OCI-LY7 (cell line): ENCODE results near the gene IFNA21. TPM values are rescaled to one million over a fixed set of nuclear protein-coding genes. Genes with fewer than 3 reads are reported as not detected.
"Not testable (repeated sequence)": the region's sequence is repeated elsewhere in the genome, so short reads cannot be mapped to it uniquely, and the experiment has no call there.

Source experiments
- BruUV-seq: library from RNA; stranded (reverse); fragments of 400-500 nt; replicated peaks from 2 replicates; lab custom pipeline; 2021; lab: Mats Ljungman, UMichigan
- CTCF ChIA-PET: fragments of 300-600 bp; sonication (Branson Sonifier 250); formaldehyde crosslinking; loops from one replicate; lab custom pipeline; 2022; ENCODE audit warnings: antibody characterized with exemption; ENCODE audit not compliant: unreplicated experiment; lab: Charles Lee
- POLR2A ChIA-PET: fragments of 300-600 bp; sonication (Branson Sonifier 250); formaldehyde crosslinking; loops from one replicate; lab custom pipeline; 2022; ENCODE audit warnings: antibody characterized with exemption; lab: Charles Lee
- DNase-seq: peaks from one replicate; pipeline ENCODE4 v3.0.0-alpha.2; 2015; ENCODE audit warnings: low spot score
- H2AFZ ChIP-seq: fragments of 200-600 bp; sonication (generic), shearing (Covaris generic); 2 replicates; pipeline ENCODE4 v1.6.1; 2014; ENCODE audit warnings: mild to moderate bottlenecking, antibody characterized with exemption, low read length, moderate library complexity
- H3K27ac ChIP-seq: fragments of 200-600 bp; sonication (generic); 2 replicates; pipeline ENCODE4 v1.5.1; 2014; ENCODE audit warnings: mixed run types, low read depth, mild to moderate bottlenecking, moderate library complexity, low read length, inconsistent platforms; ENCODE audit not compliant: poor library complexity, severe bottlenecking
- H3K36me3 ChIP-seq: fragments of 200-600 bp; sonication (generic); 2 replicates; pipeline ENCODE4 v1.6.1; 2014; ENCODE audit warnings: mild to moderate bottlenecking, antibody characterized with exemption, low read length, moderate library complexity, mixed read lengths; ENCODE audit not compliant: insufficient read depth
- H3K4me1 ChIP-seq: fragments of 200-600 bp; sonication (generic); 2 replicates; pipeline ENCODE4 v1.5.1; 2014; ENCODE audit warnings: mild to moderate bottlenecking, low read length; ENCODE audit not compliant: insufficient read depth, poor library complexity, severe bottlenecking
- H3K4me2 ChIP-seq: fragments of 200-600 bp; sonication (generic); 2 replicates; pipeline ENCODE4 v1.6.1; 2014; ENCODE audit warnings: mild to moderate bottlenecking, low read length
- H3K4me3 ChIP-seq: fragments of 200-600 bp; sonication (generic); 2 replicates; pipeline ENCODE4 v1.5.1; 2014; ENCODE audit warnings: mild to moderate bottlenecking, low read depth, low read length; ENCODE audit not compliant: poor library complexity, severe bottlenecking
- H3K79me2 ChIP-seq: fragments of 200-600 bp; sonication (generic); 2 replicates; pipeline ENCODE4 v1.6.1; 2016; ENCODE audit warnings: low read depth, mild to moderate bottlenecking, low read length, moderate library complexity, mixed read lengths; ENCODE audit not compliant: insufficient read depth
- H3K9me2 ChIP-seq: fragments of 200-600 bp; sonication (generic); 2 replicates; pipeline ENCODE4 v1.6.1; 2016; ENCODE audit warnings: mild to moderate bottlenecking, low read length, mixed read lengths; ENCODE audit not compliant: insufficient read depth
- H3K9me3 ChIP-seq: fragments of 200-600 bp; sonication (generic); 2 replicates; pipeline ENCODE4 v1.6.1; 2014; ENCODE audit warnings: mild to moderate bottlenecking, mixed run types, low read length, mixed read lengths
- H4K20me1 ChIP-seq: fragments of 200-600 bp; sonication (generic); 2 replicates; pipeline ENCODE4 v1.6.1; 2014; ENCODE audit warnings: mild to moderate bottlenecking, antibody characterized with exemption, low read length, moderate library complexity, mixed read lengths; ENCODE audit not compliant: insufficient read depth
- EZH2phosphoT487 ChIP-seq: fragments of 200-600 bp; sonication (generic); IDR thresholded peaks from 2 replicates; pipeline ENCODE4 v1.6.1; 2018; ENCODE audit warnings: low read depth, borderline replicate concordance, mild to moderate bottlenecking, mixed run types, antibody characterized with exemption, low read length, moderate library complexity, mixed read lengths
- intact Hi-C: fragments of 100-400 bp; cut with micrococcal nuclease; formaldehyde crosslinking; loops from one replicate; pipeline ENCODE4 v1.10.0; 2022; ENCODE audit not compliant: unreplicated experiment
- total RNA-seq, 2 experiments: library from RNA; depleted of rRNA in 1 of 2; stranded (reverse); fragments of >200 nt in 1 of 2; shearing (Covaris generic) in 1 of 2; gene quantifications; 2 replicates each; pipeline ENCODE4 v1.2.3, GENCODE V29; 2014 to 2022
- TF ChIP-seq, protein P1 (sequence below): fragments of 200-600 bp; sonication (generic); conservative IDR thresholded peaks from 2 replicates; pipeline ENCODE4 v1.5.1; 2014; ENCODE audit warnings: mild to moderate bottlenecking, antibody characterized with exemption, low read length, moderate library complexity, mixed read lengths

IFNA21 gene
- total RNA-seq, 2 experiments from 2014 or later, result not detected

DNA sequence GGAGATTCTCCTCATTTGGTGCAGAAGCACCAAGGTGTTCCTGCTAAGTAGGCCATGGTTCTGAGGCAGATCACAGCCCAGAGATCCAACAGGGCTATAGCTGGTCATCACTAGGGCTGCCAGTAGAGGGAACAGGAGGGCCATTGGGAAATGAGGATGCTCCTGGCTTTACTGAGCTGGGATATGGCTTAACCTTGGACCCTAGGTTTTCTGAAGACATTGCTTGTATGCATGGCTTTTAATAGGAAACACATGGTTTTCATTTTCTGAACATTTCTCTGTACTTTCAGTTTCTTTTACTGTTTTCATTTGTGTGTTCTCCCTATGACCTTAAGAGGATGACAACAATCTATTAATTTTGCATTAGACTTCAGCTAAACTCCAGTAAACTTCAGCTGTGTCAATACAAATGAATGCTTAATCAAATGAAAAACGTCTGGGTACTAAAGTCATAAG, 25.0 kb downstream of the IFNA21 start, which contains the start of gene IFNW1:
TSS of gene IFNW1 (minus strand) at position 406 of the 456 bp plus-strand sequence. CDS start at position 144, 262 bp downstream.
- Histone ChIP-seq H3K4me1 (no peaks in the 10 kb centered on the region), H3K27ac (no peak within 1 kb of the TSS), H3K4me2 (no peak within 1 kb of the TSS), H2AFZ (no peak within 1 kb of the TSS), H3K4me3 (no peak within 1 kb of the TSS), H3K79me2 (no peaks in the 10 kb centered on the region), H3K9me3 (no peaks in the 10 kb centered on the region), H3K9me2 (no peaks in the 10 kb centered on the region), H3K36me3 (no peaks in the 10 kb centered on the region), H4K20me1 (no peaks in the 10 kb centered on the region)
- ChIA-PET POLR2A (no interaction called here), CTCF (no interaction called here)
- no TSS peak for BruUV-seq
- TF ChIP-seq, protein P1, sequence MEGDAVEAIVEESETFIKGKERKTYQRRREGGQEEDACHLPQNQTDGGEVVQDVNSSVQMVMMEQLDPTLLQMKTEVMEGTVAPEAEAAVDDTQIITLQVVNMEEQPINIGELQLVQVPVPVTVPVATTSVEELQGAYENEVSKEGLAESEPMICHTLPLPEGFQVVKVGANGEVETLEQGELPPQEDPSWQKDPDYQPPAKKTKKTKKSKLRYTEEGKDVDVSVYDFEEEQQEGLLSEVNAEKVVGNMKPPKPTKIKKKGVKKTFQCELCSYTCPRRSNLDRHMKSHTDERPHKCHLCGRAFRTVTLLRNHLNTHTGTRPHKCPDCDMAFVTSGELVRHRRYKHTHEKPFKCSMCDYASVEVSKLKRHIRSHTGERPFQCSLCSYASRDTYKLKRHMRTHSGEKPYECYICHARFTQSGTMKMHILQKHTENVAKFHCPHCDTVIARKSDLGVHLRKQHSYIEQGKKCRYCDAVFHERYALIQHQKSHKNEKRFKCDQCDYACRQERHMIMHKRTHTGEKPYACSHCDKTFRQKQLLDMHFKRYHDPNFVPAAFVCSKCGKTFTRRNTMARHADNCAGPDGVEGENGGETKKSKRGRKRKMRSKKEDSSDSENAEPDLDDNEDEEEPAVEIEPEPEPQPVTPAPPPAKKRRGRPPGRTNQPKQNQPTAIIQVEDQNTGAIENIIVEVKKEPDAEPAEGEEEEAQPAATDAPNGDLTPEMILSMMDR, result no peak
- no peak for TF ChIP-seq EZH2phosphoT487
- no peak for DNase-seq
- intact Hi-C loops, result no loop called here

GRCh38 chr9:21137020-21137419, 29.4 kb downstream of the IFNA21 start:
- Histone ChIP-seq H4K20me1 (no peaks in the 10 kb centered on the region), H3K9me3 (no peaks in the 10 kb centered on the region), H3K4me3 (no peak overlapping the region), H3K27ac (no peak overlapping the region), H3K36me3 (no peaks in the 10 kb centered on the region), H3K79me2 (no peaks in the 10 kb centered on the region), H2AFZ (no peak overlapping the region), H3K9me2 (no peaks in the 10 kb centered on the region), H3K4me2 (no peak overlapping the region), H3K4me1 (no peaks in the 10 kb centered on the region)
- POLR2A ChIA-PET, result no interaction called here
- TF ChIP-seq EZH2phosphoT487, result no peak
- TF ChIP-seq, protein P1, result no peak
- BruUV-seq, result no TSS peak
- CTCF ChIA-PET, result no interaction called here
- intact Hi-C loops, result no loop called here
- no peak for DNase-seq

DNA sequence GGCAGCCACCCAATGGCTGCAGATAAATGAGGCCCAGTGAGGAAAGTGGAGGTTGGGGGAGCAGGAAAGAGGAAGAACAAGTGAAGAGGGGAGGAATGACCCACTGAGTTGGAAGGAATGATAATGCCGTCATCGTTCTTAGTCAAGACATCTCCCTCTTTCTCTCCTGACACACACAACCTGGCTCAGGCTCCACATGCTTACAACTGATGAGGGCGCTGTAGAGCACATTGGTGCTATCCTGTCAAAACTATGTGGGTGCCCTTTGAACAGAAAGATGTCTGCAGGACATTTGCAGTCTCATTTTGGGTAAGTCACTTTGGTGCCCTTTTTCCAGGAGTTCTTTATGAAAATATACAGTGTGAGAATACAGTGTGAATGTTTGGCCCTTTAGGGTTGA, 30.7 kb downstream of the IFNA21 start:
- DNase-seq, result no peak
- H3K27ac ChIP-seq, result no peak overlapping the region
- no peaks in the 10 kb centered on the region for H3K9me2 ChIP-seq
- no peaks in the 10 kb centered on the region for H3K4me1 ChIP-seq
- no peak overlapping the region for H2AFZ ChIP-seq
- POLR2A ChIA-PET, result no interaction called here
- CTCF ChIA-PET, result no interaction called here
- no peaks in the 10 kb centered on the region for H3K79me2 ChIP-seq
- intact Hi-C loops, result no loop called here
- no peak overlapping the region for H3K4me3 ChIP-seq
- no peaks in the 10 kb centered on the region for H3K9me3 ChIP-seq
- H3K4me2 ChIP-seq, result no peak overlapping the region
- TF ChIP-seq EZH2phosphoT487, result no peak
- TF ChIP-seq, protein P1, result 0 out of 2 replicates have a peak, but pooled peaks have one; percentile 13
- H3K36me3 ChIP-seq, result no peaks in the 10 kb centered on the region
- no TSS peak for BruUV-seq
- no peaks in the 10 kb centered on the region for H4K20me1 ChIP-seq

DNA sequence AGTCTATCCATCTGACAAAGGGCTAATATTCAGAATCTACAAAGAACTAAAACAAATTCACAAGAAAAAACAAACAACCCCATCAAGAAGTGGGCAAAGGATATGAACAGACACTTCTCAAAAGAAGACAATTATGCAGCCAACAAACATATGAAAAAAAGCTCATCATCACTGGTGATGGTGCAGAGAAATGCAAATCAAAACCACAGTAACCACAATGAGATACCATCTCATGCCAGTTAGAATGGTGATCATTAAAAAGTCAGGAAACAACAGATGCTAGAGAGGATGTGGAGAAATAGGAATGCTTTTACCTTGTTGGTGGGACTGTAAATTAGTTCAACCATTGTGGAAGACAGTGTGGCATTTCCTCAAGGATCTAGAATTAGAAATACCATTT, 38.3 kb downstream of the IFNA21 start:
- DNase-seq, POLR2A ChIA-PET, H3K4me3 ChIP-seq, H3K27ac ChIP-seq, H3K9me2 ChIP-seq, H2AFZ ChIP-seq, CTCF ChIA-PET, H3K9me3 ChIP-seq, H3K4me1 ChIP-seq, H4K20me1 ChIP-seq, H3K36me3 ChIP-seq, H3K4me2 ChIP-seq, H3K79me2 ChIP-seq, intact Hi-C loops, BruUV-seq: not testable (repeated sequence)
